ENCODE data around the gene PACRG. TPM values are rescaled to one million over a fixed set of nuclear protein-coding genes. Genes with fewer than 3 reads are reported as not detected.
A peak's percentile ranks its signal among the peaks of the same experiment; 100 is the strongest.

The PACRG gene
- total RNA-seq, 1 donor from 2014 or later = 2.9 TPM

DNA sequence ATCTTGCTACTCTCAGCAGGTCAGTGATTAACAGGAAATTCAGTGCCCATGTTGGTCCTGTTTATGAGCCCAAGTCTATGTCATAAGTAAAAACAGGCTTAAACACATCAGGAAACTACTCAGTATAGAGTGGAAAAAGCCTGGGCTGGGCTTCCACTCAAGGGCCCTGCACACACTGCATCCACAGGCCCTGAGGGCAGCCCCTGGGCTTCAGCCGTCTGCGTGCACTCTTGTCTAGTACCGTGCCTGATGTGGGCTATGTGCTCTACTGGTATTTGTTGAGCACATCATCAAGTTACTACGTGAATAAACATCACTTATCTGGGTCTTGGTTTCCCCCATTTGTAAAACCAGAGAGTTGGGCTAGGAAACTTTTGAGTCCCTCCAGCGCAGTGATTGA is 135.2 kb downstream of the PACRG start:
- DNase-seq (ENCODE audit: low read depth) = no peak

DNA sequence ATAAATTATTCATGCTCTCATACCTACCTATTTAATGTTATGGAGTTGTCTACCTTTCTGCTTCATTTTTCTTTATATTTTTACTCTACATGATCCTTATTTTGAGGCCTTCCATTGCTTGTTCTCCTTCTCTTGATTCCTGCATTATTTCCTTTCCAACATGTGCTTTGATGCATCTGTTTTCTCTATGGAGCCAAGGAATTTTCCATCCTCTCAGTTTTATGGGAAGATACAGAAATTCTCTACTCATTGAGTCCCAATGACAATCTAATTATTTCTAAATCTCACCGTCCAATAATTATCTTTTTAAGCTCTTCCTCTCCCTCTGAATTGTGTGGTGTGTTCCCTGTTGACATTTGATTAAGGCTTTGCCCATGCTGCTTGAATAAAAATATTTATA is 136.0 kb downstream of the PACRG start:
- no peak for DNase-seq (ENCODE audit: low read depth)

GRCh38 chr6:162864911-162865310 is 137.1 kb downstream of the PACRG start:
- peak; percentile 21 for DNase-seq (ENCODE audit: low read depth)

- no peak for DNase-seq (ENCODE audit: low read depth)
These were observed 138.9 kb downstream of the PACRG start for GRCh38 chr6:162866656-162867055.

DNA sequence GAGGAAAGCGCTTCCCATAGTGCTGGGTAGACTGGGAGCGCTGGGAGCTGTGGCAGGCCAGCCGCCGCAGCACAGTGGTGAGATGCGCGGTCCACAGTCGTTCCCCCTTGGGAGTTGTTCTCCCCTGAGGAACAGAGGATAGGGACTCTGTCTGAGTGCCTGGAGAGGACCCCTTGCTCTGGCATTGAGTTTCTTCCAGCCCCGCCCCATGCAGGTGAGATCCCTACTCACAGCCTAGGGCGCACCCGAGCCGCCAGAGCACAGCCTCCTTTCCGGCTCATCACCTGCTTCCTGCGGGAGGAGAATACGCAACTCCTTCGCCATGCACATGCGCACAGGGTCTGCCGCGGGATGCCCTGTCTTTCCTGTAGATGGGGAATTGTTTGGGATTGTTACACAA is 140.6 kb downstream of the PACRG start:
- no peak for DNase-seq (ENCODE audit: low read depth)

- no peak for DNase-seq (ENCODE audit: low read depth)
These were observed 144.2 kb downstream of the PACRG start for GRCh38 chr6:162871966-162872365.

- DNase-seq (ENCODE audit: low read depth) = no peak
These were observed 145.8 kb downstream of the PACRG start for GRCh38 chr6:162873537-162873936.

DNA sequence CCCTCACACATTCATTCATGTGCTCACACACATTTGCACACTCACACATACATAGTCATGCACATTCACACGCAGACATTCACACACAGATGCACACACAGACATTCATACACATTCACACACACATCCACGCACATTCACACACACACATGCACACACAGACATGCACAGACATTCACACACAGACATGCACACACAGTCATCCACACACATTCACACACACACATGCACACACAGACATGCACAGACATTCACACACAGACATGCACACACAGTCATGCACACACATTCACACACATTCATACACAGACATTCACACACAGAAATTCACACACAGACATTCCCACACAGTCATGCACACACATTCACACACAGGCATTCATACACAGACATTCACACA is 147.3 kb downstream of the PACRG start:
- no peak for DNase-seq (ENCODE audit: low read depth)

GRCh38 chr6:162882801-162883481 is 155.2 kb downstream of the PACRG start:
- no peak for DNase-seq (ENCODE audit: low read depth)

DNA sequence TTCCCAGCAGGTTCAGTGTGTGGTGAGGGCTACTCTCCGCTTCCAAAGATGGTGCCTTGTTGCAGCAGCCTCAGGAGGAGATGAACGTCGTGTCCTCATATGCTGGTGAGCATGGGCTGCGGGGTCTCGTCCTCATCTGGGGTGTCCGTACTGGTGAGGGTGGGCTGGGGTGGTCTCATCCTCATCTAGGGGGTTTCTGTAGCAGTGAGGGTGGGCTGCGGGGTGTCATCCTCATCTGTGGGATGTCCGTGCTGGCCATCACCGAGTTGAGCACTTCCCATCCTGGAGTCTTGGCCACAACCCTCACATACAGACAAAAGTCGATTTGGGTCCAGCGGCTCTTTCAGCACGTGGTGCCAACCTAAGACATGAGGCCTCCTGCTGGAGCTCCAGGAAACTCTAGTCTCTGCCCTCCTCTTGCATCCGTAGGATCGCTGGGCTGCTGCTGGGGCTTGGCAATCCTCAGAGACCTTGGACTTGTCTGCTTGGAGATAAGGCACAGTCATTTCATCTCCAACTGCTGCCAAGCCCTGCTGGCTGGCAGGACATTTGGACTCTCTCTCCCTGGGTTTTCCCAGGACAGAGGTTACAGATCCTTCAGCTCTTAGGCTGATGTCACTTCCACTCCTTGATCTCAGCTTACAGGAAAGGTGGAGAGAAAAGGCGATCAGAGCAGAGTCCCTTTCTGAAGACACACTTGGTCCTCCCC is 160.4 kb downstream of the PACRG start:
- DNase-seq (ENCODE audit: low read depth) = no peak

- no peak for DNase-seq (ENCODE audit: low read depth)
These were observed 161.5 kb downstream of the PACRG start for GRCh38 chr6:162889303-162889702.

- no peak for DNase-seq (ENCODE audit: low read depth)
These were observed 170.2 kb downstream of the PACRG start for GRCh38 chr6:162898011-162898410.

DNA sequence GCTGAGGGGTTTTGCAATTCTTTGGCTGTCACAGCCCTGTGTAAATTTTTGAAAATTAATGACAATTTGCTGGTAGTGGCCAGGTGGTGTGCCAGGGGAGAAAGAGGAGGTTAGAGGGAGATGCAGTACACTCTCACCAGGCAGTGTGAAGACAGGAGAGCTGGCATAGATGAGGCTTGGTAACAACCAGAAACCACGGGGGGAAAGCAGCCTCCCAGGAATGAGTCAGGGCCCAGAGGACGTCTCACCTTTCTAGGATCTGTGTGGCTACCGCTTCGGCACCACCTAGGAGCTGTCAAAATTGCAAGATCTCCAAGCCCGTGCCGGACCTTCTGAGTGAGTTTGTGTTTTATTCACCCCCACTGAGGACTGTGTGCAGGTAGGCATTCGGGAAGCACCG is 171.4 kb downstream of the PACRG start:
- DNase-seq (ENCODE audit: low read depth) = peak; percentile 7

GRCh38 chr6:162900503-162900902 is 172.7 kb downstream of the PACRG start:
- DNase-seq (ENCODE audit: low read depth) = no peak

- no peak for DNase-seq (ENCODE audit: low read depth)
These were observed 176.4 kb downstream of the PACRG start for GRCh38 chr6:162904069-162904663.

DNA sequence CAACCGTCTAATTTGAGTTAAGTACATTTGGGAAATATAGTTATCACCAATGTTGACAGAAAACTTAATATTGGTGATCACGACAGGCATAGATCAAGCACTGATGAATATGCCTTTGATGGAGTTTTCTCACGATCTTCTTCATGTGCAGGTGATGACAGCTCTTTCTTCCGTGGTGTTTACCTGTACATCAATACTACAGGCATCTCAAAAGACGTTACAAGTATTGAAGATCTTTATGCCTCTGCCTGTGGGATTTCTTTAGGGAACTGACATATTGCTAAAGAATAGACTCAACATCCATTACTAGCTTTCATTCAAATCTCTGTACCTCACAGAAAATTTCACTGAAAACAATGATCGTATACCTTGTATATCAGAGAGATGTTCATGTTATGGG is 178.7 kb downstream of the PACRG start:
- DNase-seq (ENCODE audit: low read depth) = no peak

- peak; percentile 22 for DNase-seq (ENCODE audit: low read depth)
These were observed 180.2 kb downstream of the PACRG start for GRCh38 chr6:162907876-162908481.

DNA sequence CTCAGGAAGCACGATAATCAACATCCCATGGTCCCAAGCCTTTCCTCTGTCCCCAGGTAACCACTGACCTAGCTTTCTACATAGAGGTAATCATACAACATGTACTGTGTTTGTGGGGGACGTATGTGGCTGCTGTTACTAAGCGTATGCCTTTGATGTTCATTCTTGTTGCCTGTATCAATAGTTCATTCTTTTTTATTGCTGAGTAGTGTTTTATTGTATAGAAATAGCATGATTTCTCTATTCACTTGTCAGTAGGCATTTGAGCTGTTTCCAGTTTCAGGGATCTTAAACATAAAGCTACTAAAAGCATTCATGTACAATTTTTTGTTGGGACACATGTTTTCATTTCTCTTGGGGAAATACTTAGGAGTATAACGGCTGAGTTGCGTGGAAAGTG is 185.4 kb downstream of the PACRG start:
- no peak for DNase-seq (ENCODE audit: low read depth)

GRCh38 chr6:162917506-162917905 is 189.7 kb downstream of the PACRG start:
- no peak for DNase-seq (ENCODE audit: low read depth)

GRCh38 chr6:162921062-162921461 is 193.3 kb downstream of the PACRG start:
- no peak for DNase-seq (ENCODE audit: low read depth)

- no peak for DNase-seq (ENCODE audit: low read depth)
These were observed 193.8 kb downstream of the PACRG start for GRCh38 chr6:162921510-162922040.
